ENCODE results near the gene KAT6B.
A peak's percentile ranks its signal among the peaks of the same experiment; 100 is the strongest.

The KAT6B gene

DNA sequence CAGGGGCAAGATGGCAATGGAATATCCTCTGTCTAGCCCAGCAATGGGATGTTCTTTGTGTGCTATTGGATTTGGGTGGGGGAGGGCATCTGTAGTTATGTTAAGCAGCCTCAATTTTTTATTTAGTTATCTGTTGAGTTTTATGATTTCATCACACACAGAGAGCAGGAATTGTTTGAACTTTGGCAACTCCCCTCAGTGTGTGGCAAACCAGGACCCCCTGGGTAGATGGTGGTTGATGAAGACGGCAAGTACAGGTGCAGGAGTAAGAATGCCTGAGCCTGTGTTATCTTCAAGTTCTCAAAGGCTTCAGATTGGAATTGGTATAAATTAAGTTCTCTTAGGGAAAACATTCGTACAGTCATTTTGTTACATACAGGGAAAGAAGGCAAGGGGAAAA is 142.7 kb downstream of the KAT6B start (continued):
- TF ChIP-seq ZFP3 (tag by site-specific recombination; IDR thresholded peaks at IDR 0.05; ENCODE audit: low read depth) (no peak), RBAK (tag by site-specific recombination; IDR thresholded peaks at IDR 0.05) (no peak), ZNF112 (tag by site-specific recombination; IDR thresholded peaks at IDR 0.05) (no peak), ZNF10 (tag by site-specific recombination; IDR thresholded peaks at IDR 0.05) (0 out of 2 replicates have a peak, but pooled peaks have one; percentile 37), ZNF169 (tag by site-specific recombination; IDR thresholded peaks at IDR 0.05) (no peak), ZNF354C (tag by site-specific recombination; IDR thresholded peaks at IDR 0.05; ENCODE audit: borderline replicate concordance, low read depth) (no peak), ZNF830 (tag by site-specific recombination; IDR thresholded peaks at IDR 0.05; ENCODE audit: low read depth) (no peak), ZNF555 (tag by site-specific recombination; conservative IDR thresholded peaks at IDR 0.05) (no peak), MZF1 (tag by site-specific recombination; IDR thresholded peaks at IDR 0.05; ENCODE audit: borderline replicate concordance) (no peak), ZNF174 (tag by site-specific recombination; IDR thresholded peaks at IDR 0.05) (no peak), HOXD13 (CRISPR knock-in tag; IDR thresholded peaks at IDR 0.05; ENCODE audit: borderline replicate concordance) (no peak), ZNF571 (tag by site-specific recombination; IDR thresholded peaks at IDR 0.05) (no peak), PRDM1 (tag by site-specific recombination; IDR thresholded peaks at IDR 0.05) (no peak), ZNF398 (tag by site-specific recombination; IDR thresholded peaks at IDR 0.05) (no peak), ZBTB26 (tag by site-specific recombination; optimal IDR thresholded peaks at IDR 0.05) (no peak), WT1 (tag by site-specific recombination; IDR thresholded peaks at IDR 0.05) (peak; percentile 89), ZFHX2 (tag by site-specific recombination; conservative IDR thresholded peaks at IDR 0.05) (no peak), ZNF529 (tag by site-specific recombination; IDR thresholded peaks at IDR 0.05; ENCODE audit: insufficient replicate concordance) (no peak)
- TF ChIP-seq, protein P1, sequence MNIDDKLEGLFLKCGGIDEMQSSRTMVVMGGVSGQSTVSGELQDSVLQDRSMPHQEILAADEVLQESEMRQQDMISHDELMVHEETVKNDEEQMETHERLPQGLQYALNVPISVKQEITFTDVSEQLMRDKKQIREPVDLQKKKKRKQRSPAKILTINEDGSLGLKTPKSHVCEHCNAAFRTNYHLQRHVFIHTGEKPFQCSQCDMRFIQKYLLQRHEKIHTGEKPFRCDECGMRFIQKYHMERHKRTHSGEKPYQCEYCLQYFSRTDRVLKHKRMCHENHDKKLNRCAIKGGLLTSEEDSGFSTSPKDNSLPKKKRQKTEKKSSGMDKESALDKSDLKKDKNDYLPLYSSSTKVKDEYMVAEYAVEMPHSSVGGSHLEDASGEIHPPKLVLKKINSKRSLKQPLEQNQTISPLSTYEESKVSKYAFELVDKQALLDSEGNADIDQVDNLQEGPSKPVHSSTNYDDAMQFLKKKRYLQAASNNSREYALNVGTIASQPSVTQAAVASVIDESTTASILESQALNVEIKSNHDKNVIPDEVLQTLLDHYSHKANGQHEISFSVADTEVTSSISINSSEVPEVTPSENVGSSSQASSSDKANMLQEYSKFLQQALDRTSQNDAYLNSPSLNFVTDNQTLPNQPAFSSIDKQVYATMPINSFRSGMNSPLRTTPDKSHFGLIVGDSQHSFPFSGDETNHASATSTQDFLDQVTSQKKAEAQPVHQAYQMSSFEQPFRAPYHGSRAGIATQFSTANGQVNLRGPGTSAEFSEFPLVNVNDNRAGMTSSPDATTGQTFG (tag by site-specific recombination; IDR thresholded peaks at IDR 0.05; ENCODE audit: borderline replicate concordance), result no peak

DNA sequence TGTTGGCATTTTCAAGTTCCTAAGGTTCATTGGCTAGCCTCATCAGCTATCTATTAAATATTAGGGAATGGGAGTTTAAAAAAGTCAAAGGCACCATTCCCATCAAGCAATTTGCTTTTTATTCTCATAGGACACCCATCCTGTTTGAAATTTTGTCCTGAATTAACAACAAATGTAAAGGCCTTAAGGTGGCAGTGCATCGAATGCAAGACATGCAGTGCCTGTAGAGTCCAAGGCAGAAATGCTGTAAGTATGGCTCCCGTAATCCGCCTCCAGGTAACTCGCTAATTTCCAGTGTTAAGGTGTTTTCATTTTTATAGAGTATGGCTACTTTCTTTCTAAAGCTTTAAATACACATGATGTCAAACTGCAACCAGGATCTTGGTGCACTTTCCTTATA is 143.1 kb downstream of the KAT6B start:
- Histone ChIP-seq H3K9me3 (ENCODE audit: control insufficient read depth, insufficient read depth, low read depth, low read length) (no peaks in the 10 kb centered on the region), H3K4me3 (ENCODE audit: low read depth, low read length) (no peak overlapping the region), H3K4me1 (ENCODE audit: control insufficient read depth, insufficient read depth, low read length) (peaks cover 15% of the 10 kb centered on the region), H3K36me3 (ENCODE audit: control insufficient read depth in 2 of 2, insufficient read depth in 1 of 2, low read length in 2 of 2) (no peaks in the 10 kb centered on the region), H3K27ac (ENCODE audit: extremely low read depth, low read depth, low read length) (peak overlapping the region; percentile 92)
- TF ChIP-seq ZBTB44 (tag by site-specific recombination; IDR thresholded peaks at IDR 0.05), result peak; percentile 85; the same call in 1 of the 2 replicates
- no peak for TF ChIP-seq REPIN1 (tag by site-specific recombination; IDR thresholded peaks at IDR 0.05; ENCODE audit: low read depth)
- ChIA-PET CTCF (interaction anchor here (1.0 kb wide), 1 partner anchor 16 kb away, joined by 3 read pairs; no protein-coding TSS in a partner anchor), POLR2A (no interaction called here)

Data from HEK293 (cell line).